Lung (tissue), 12 donors: ENCODE data around the gene KLK14. TPM values are rescaled to one million over a fixed set of nuclear protein-coding genes. Genes with fewer than 3 reads are reported as not detected.

Experiments
- ATAC-seq: fragments of 200-7000 bp; cut with Tn5 transposase; one replicate; pipeline ENCODE4 v1.9.1; 2020; ENCODE audit warnings: moderate number of reproducible peaks; ENCODE audit not compliant: insufficient read depth, low FRiP score
- DNase-seq, 3 donors: peaks; one replicate each; pipeline ENCODE4 v3.0.0-alpha.2; 2013 to 2017
- H3K27ac ChIP-seq, 2 donors: one replicate each; pipeline ENCODE4 v1.5.1; 2013; ENCODE audit warnings: mild to moderate bottlenecking in 2 of 2, moderate library complexity in 2 of 2, control low read depth in 1 of 2, inconsistent platforms in 1 of 2, low read depth in 1 of 2, low read length in 1 of 2
- H3K27me3 ChIP-seq, 3 donors: one replicate each; pipeline ENCODE4 v1.5.1; 2013; ENCODE audit warnings: low read length in 2 of 3; ENCODE audit not compliant: control insufficient read depth in 3 of 3, insufficient read depth in 3 of 3
- H3K36me3 ChIP-seq, 4 donors: one replicate each; pipeline ENCODE4 v1.5.1; 2013; ENCODE audit warnings: low read length in 4 of 4, mild to moderate bottlenecking in 1 of 4, moderate library complexity in 1 of 4; ENCODE audit not compliant: control insufficient read depth in 4 of 4, insufficient read depth in 4 of 4
- H3K4me1 ChIP-seq, 5 donors: one replicate each; pipeline ENCODE4 v1.5.1; 2013; ENCODE audit warnings: low read length in 5 of 5, mild to moderate bottlenecking in 2 of 5, moderate library complexity in 1 of 5; ENCODE audit not compliant: control insufficient read depth in 5 of 5, insufficient read depth in 5 of 5
- H3K4me3 ChIP-seq: one replicate; pipeline ENCODE4 v1.5.1; 2013; ENCODE audit warnings: mild to moderate bottlenecking, control low read depth, moderate library complexity
- H3K9ac ChIP-seq, 2 donors: one replicate each; pipeline ENCODE4 v1.5.1; 2013; ENCODE audit warnings: low read length in 2 of 2, control low read depth in 1 of 2; ENCODE audit not compliant: insufficient read depth in 1 of 2
- H3K9me3 ChIP-seq, 4 donors: one replicate each; pipeline ENCODE4 v1.5.1; 2013; ENCODE audit warnings: low read length in 3 of 4, mild to moderate bottlenecking in 1 of 4, moderate library complexity in 1 of 4; ENCODE audit not compliant: control insufficient read depth in 4 of 4, insufficient read depth in 3 of 4
- WGBS, 2 donors: extraction: QIAGEN DNeasy Blood & Tissue Kit; methylation state at CpG; one replicate each; pipeline ENCODE4 v1.1.7; 2013; 5-methylcytosine and 5-hydroxymethylcytosine counted together
- polyA plus RNA-seq, 2 donors: library from polyadenylated mRNA; stranded (reverse); fragments of 200-250 nt; gene quantifications; one replicate each; pipeline ENCODE4 v1.2.1, GENCODE V29; 2013
- total RNA-seq, 2 donors: library from RNA; depleted of rRNA in 1 of 2; stranded (reverse); fragments of >200 nt in 1 of 2; gene quantifications; one replicate each; pipeline ENCODE4 v1.2.1, GENCODE V29; 2014 to 2021
- TF ChIP-seq, protein P1 (sequence below): IDR thresholded peaks from 2 replicates; pipeline ENCODE4 v1.5.1; 2012; ENCODE audit warnings: mild to moderate bottlenecking; ENCODE audit errors: control extremely low read depth, extremely low read depth
- donor health status: control.
- donor health status: control.
- donor health status: Bipolar disorder and iron deficiency.
- donor health status: healthy.
- donor health status: DM: yes; HTN: yes; CAD: no.

The KLK14 gene
- total and polyA plus RNA-seq, 4 donors: 0.46 to 3.9 (median 0.89) TPM

DNA sequence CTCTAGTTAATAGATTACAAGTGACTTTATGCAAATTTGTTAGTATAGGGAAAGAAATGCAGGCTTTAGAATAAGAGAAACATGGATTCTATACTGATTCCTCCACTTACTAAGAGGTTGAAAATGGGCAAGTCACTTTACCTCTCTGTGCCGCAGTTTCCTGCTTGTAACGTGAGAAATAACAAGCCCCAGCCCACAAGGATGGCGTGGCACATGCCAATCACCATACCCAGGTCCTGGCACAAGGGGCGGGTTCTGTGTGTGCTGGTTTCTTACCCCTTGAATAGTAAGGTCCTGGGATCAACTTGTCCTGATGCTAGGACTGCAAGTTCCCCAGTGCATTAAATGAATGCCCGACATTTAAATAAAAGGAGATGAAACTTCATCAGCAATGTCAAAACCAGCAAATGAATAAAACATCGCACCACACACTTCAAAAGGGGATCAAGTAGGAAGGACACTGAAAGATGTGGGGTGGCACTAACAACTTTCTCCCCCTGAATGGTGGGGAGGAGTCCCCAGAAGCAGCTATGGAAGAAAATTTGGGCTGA lies 34.1 kb upstream of the KLK14 start:
- Histone ChIP-seq H3K27ac (no peak overlapping the region), H3K4me3 (no peak overlapping the region), H3K27me3 (peaks cover 0 to 3% (median 0%) of the 10 kb centered on the region in 3 donors), H3K9me3 (no peaks in the 10 kb centered on the region), H3K4me1 (no peaks in the 10 kb centered on the region), H3K36me3 (no peaks in the 10 kb centered on the region), H3K9ac (no peak overlapping the region)
- ATAC-seq: no peak
- 72 to 83% methylated on average over 6 of the region's 6 CpGs for WGBS, 2 donors
- no peak for DNase-seq
- TF ChIP-seq, protein P1, sequence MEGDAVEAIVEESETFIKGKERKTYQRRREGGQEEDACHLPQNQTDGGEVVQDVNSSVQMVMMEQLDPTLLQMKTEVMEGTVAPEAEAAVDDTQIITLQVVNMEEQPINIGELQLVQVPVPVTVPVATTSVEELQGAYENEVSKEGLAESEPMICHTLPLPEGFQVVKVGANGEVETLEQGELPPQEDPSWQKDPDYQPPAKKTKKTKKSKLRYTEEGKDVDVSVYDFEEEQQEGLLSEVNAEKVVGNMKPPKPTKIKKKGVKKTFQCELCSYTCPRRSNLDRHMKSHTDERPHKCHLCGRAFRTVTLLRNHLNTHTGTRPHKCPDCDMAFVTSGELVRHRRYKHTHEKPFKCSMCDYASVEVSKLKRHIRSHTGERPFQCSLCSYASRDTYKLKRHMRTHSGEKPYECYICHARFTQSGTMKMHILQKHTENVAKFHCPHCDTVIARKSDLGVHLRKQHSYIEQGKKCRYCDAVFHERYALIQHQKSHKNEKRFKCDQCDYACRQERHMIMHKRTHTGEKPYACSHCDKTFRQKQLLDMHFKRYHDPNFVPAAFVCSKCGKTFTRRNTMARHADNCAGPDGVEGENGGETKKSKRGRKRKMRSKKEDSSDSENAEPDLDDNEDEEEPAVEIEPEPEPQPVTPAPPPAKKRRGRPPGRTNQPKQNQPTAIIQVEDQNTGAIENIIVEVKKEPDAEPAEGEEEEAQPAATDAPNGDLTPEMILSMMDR: no peak

DNA sequence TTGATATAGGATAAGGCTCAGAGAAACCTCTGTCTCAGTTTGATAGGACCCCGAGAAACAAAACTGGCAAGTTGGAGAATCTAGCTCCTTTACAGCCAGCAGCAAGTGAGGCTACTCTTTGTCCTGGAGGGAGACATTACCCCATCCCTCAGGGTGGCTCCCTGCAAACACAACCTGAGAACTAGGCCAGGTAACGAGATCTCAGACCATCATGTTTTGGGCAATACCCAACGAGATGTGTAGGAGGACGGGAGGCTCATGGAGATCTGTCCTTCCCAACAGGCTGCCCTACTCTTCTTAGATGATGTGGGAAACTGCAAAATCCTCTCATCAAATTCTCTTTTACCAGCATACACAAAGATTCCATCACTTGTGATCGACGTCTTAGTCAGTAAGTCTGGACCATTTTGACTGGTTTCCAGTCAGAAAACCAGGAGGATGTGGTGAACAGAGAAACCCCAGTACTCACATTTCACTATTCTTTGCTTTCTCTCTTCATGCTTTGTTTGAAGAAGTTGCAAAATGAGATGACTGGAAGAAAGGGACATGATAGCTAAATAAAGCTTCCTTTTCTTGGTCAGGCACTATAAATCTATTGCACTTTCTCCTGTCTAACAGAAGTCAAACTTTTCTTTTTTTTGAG lies 31.5 kb upstream of the KLK14 start:
- TF ChIP-seq, protein P1: no peak
- H3K27ac ChIP-seq: peak overlapping the region in 1 of 2 donors; percentile 67

DNA sequence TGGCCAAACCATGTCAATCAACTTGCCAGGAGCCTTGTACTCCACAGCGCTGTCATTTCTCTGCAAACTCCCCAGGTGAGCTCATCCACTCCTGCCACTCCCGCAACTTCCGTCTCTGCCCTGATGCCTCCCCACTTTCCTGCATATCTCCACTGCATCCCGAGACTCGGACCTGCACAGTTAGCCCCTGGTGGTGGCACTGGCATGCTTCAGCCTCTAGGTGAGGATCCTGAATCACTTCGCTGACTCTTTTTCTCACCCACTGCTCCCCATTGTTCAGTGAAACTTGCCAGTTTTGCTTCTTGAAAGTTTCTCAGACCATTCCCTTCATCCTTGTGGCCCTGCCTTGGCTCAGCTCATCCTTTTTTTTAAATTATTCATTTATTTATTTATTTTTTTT lies 28.9 kb upstream of the KLK14 start:
- H3K4me3 ChIP-seq: no peak overlapping the region
- WGBS, 2 donors: 43 to 48% methylated on average over 6 of the region's 6 CpGs
- H3K27ac ChIP-seq: no peak overlapping the region
- DNase-seq (no peak), ATAC-seq (no peak)
- peaks cover 0 to 14% (median 4%) of the 10 kb centered on the region in 5 donors for H3K4me1 ChIP-seq
- H3K36me3 ChIP-seq: no peaks in the 10 kb centered on the region
- TF ChIP-seq, protein P1: no peak
- peaks cover 0 to 8% (median 0%) of the 10 kb centered on the region in 3 donors for H3K27me3 ChIP-seq
- no peak overlapping the region for H3K9ac ChIP-seq
- no peaks in the 10 kb centered on the region for H3K9me3 ChIP-seq

More for the DNA sequence above, 31.5 kb upstream of the KLK14 start:
- H3K4me1 ChIP-seq: no peaks in the 10 kb centered on the region
- H3K9me3 ChIP-seq: no peaks in the 10 kb centered on the region
- ATAC-seq: no peak
- H3K9ac ChIP-seq: no peak overlapping the region
- H3K36me3 ChIP-seq: no peaks in the 10 kb centered on the region
- H3K4me3 ChIP-seq: no peak overlapping the region
- DNase-seq: no peak
- 68 to 74% methylated on average over 6 of the region's 6 CpGs for WGBS, 2 donors
- H3K27me3 ChIP-seq: peaks cover 0 to 8% (median 0%) of the 10 kb centered on the region in 3 donors
